GM18507 (cell line): ENCODE results near the gene RIMKLB.
"Not testable (repeated sequence)": the region's sequence is repeated elsewhere in the genome, so short reads cannot be mapped to it uniquely, and the experiment has no call there.

Experiments used
- DNase-seq: peaks from one replicate; pipeline ENCODE4 v3.0.0; 2011; ENCODE audit warnings: low read depth; ENCODE audit not compliant: insufficient read length; ENCODE audit errors: extremely low spot score
- FAIRE-seq: peaks from 2 replicates; lab custom pipeline; 2011; peaks lifted over from hg19 to GRCh38; lab: Jason Lieb, UNC

Gene RIMKLB

DNA sequence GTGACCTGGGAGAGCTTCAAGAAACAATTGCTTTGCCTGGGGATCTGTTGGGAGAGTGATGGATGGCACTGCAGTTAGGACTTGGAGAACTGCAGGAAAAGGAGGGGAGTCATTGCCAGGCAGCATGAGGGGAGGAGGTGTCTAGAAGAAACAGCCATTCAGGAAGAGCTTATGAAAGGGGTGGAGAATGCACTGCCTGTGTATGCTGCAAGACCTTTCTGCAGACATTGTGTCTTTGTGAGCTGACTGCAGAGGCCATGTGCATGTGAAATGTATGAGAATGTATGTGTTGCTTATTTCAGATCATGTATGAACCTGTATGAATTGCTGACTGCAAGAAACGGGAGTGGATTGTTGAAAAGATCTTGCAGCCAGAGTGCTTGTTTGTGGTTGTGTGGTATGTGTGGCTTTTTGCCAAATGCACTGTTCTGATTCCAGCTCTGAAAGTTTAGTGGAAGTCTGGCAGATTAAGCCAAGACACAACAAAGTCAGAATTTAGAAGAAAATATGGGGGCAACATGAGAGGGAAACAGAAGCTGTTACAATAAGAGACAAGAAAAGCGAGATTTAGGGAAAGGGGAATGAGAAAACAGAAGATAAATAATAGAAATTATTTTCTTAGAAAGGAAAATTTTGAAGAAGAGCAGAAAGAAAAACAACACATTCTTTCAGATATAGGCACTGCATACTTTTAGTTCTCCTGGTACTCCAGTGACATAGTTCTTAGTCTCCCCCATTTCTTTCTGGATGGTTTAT, 9.8 kb upstream of the RIMKLB start:
- no peak for FAIRE-seq
- DNase-seq: no peak

DNA sequence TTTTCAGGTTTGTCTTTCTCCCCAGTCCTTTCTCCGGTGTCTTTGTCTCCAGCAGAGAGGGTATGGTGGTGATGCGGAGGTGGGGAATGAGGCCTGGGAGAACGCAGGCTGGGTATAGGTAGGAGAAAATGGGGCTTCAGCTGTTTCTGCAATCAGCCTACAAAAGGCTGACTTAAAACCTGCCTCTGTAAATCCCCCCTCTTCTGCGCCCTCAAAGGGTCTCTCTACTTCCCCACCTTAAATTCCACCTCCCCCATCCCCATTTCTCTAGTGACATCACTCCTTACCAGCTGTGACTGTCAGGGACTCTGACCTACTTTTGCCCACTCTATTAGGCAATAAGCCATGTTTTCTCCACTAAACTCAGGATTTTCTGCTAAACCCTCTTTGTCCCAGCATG, 8.1 kb upstream of the RIMKLB start:
- FAIRE-seq: no peak
- no peak for DNase-seq

DNA sequence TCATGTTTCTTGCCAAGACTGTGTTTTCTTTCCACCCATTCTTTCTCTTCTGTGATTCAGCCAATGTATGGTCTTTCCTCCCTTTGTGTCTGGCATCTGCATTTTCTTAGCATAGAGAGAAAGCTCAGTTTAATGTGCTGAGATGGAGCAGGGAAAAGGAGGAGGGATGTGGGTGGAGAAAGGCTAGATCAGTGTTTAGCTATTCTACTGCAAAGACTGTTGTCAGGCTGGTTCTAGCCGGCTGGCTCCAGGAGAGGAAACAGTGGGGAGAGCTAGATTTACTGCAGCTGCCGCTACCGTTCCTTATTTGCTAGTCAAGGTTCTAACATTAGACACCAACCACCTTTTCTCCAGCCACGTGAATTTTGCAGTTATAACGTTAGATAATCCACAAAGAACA, 5.2 kb upstream of the RIMKLB start:
- no peak for DNase-seq
- FAIRE-seq: no peak

DNA sequence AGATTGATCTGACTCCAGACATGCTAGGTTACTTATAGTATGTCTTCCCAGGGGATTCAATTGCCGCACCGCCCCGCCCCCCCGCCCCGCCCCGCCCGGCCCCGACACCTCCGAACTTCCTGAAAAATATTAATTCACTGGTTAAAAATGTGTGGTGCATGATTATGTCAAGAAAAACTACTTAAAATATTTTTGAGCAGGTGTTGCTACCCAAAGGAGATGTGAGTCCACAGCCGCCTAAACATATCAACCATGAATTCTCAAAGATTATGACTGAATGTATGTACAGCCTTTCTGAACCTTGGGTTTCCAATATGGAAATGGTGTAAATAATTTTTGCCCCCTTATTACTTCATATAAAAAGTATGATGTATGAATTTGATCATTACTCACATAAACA, 2.7 kb upstream of the RIMKLB start:
- no peak for FAIRE-seq
- DNase-seq: no peak

DNA sequence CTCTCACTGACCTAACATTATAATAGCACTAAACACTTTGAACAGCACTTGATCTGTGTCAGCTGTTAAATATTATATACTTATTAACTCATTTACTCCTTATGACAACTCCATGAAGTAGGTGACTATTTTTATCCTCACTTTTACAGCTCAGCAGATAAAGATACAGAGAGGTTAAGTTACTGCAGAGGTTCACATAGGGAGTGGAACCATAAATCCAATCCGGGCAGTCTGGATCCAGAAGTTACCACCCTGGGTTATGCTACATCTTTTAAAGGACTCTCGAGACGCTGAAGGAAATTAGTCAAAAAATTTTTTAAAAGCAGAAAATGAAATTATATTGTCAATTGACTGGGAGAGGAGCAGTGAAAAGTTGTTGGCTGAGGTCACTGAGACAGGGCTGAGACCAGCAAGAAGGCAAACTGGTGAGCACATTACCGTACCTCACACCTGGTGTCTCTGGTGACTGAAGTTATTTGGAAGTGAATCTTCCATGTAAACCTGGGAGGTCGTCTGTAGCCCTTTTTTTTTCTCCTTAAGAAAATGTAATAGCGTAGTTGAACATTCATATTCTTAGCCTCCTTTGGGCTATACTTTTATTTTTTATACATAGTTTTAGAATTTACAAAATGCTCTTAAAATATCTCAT, 1.2 kb upstream of the RIMKLB start:
- FAIRE-seq (peak; percentile 54), DNase-seq (no peak)

DNA sequence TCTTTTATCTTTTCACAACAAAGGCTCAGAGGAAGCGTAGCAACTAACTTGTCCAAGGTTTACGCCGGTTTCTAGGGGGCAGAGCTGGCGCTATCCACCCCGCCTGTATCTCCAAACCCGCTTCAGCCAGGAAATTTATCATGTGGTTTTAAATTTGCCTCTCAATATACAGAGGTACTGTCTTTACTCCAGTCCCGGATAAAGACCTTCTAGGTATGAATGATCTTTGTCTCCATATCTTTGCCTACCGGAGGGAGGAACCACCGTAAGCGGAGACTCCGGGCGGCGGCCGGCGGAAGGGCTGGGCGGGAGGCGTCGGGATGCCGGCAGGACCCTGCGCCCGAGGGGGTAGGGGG, 693 bp upstream of the RIMKLB start:
- no peak for DNase-seq
- FAIRE-seq: no peak

DNA sequence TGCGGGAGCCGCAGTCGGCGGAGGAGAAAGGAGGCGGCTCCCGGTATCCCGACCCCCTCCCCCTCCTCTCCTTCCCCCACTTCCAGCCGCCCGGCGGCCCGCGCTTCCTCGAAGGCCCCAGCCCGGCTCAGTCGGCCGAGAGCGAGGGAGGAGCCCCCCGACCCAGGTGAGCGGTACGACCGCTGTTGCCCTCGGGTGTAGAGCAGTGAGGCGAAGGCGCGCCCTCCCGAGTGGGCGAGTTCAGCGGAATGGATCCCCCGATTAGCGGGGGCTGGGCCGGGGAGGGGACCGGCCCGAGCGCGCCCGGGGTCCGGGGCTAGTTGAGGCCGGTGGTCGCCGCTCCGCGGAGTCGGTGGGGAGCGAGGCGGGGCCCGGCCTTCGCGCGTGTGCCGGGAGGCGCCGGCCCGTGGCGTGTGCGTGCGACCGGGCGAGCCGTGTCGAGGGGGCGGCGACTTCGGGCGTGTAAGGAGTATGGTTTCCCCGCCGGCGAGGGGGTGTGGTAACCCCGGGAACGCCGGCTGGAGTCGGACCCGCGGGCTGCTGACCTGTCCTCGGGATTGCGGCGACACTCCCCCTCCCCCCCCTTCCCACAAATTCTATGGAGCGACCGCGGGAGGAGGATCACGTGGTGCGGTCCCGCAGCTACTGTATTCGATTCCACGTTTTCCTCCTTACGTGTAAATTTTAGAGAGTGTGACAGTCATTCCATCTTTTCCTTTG, 501 bp downstream of the RIMKLB start:
- DNase-seq (no peak), FAIRE-seq (no peak)

DNA sequence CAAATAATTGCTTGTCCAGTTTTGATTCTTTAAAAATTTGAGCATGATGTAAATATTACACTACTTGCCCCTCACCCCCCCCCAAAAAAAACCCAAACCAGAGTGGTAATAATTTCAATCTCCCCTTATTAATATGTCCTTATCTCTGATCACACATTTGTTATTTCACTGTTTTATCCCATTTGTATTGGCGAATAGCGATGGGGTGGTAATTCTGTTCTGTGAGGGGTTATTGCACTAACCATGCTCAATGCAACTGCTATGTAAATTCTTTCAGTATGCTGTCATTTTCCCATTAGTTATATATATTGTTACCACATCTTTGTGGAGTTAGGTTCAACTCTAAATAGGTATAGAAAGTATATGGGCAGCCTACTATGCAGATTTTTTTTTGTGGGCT, 1.1 kb downstream of the RIMKLB start:
- FAIRE-seq: no peak
- no peak for DNase-seq

DNA sequence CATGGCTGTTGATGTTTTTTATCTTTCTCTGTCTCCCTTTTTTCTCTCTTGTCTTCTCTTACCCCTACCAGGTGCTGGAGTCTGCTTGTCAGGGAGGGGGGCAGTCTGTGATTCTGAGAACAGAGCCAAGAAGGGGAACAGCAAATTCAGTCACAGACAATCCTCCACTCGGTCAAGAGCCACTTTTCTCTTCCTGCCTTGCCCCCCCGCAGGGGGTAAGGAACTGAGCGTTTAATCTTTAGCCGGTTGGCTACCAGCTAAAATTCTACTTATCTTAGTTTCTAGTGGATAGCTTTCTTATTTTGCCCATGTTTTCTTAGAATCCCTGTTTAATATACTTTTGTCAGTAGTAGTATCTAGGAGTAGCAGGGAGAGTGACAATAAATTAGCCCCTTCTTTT, 1.9 kb downstream of the RIMKLB start:
- DNase-seq: no peak
- FAIRE-seq: no peak

DNA sequence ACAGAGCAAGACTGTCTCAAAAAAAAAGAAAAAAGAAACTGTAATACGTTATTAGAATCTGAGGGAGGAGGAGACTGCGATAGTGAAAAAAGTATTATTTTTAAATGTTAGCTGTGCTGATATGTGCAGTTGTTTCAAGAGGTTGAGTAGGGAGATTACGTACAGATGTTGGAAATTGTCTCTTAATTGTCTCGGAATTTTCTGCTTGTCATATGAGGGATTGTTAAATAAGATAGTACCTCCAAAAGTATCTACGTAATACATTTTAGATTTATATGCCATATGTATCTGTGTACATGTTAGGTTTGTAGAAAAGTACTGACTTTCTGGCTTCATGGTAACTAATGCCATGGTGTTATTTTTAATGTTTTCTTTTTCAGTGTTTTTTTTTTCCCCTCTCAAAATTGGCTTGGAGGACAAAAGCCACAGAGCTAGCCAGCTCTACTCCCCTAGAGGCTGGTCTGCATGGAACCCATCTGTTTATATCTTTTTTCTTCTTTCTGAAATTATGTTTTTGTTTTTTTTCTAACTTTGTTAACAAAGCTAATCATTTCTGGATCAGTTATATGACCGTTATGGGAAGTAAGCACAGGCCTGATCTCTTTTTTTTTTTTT, 3.4 kb downstream of the RIMKLB start:
- no peak for FAIRE-seq

DNA sequence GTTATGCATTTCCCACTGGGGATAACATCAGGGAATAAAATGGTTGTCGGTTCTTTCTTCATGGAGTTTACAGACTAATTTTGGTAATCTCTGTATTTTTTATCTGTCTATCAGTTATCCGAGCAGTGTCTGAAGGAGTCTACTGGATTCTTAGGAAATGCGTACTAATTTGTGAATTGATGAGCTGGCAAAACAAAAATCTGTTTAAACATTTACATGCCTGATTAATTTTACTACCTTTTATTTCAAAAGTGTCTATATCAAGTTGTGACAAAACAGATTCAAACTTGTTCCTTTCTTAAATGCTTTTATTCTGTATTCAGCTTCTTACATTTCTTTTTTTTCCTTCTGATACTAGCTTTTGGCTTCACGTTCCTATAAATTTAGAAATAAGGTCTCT, 4.4 kb downstream of the RIMKLB start:
- DNase-seq: no peak
- no peak for FAIRE-seq

More for the DNA sequence above, 3.4 kb downstream of the RIMKLB start:
- no peak for DNase-seq

DNA sequence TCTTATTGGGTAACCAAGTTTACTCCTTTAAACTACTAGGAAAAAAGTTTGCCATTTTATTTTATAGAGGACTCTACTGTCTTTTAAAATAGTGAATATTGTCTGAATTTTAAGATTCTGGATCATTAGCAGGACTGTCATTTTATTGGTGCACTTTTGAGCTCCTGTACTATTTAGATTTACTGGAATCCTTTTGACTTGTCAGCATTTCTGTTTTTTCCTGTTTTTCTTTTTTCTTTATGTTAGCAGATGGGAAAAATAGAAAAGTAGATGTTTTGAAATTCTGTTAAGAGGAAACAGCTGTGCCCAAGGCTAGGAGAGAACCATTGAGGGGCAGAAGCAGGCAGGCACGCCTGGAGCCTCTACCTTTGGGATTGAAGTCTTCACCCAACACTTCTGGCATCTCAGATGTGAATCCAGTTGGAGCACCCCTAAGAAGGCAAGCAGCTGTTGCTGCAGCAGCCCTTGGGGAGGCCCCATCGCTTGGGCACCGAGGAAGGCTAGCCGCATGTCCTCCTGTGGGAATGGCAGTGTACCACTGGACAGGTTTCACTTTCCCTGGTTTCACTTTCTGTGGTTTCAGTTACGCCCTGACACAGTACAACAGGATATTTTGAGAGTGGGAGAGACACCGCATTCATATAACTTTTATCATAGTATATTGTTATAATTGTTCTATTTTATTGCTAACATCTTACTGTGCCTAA, 11.5 kb downstream of the RIMKLB start:
- FAIRE-seq (no peak), DNase-seq (no peak)

DNA sequence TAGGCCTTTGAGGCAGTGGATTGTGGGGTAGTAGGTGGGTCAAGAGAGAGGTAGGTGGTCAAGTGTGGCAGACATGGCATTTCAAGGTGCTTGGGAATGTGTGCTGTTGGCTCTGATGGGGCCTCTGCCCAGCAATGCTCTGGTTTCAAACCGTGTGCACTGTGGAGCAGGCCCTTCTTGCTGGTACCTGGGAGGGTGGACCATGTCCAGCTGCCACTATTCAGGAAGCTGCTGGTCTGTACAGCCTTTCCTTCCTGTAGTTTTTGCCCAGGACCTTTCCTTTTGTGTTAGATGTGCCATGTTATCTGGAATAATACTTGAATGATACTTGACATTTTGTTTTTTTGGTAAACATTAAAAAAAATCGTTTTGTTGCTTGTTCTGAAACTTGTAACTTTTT, 14.8 kb downstream of the RIMKLB start:
- FAIRE-seq: no peak
- no peak for DNase-seq

DNA sequence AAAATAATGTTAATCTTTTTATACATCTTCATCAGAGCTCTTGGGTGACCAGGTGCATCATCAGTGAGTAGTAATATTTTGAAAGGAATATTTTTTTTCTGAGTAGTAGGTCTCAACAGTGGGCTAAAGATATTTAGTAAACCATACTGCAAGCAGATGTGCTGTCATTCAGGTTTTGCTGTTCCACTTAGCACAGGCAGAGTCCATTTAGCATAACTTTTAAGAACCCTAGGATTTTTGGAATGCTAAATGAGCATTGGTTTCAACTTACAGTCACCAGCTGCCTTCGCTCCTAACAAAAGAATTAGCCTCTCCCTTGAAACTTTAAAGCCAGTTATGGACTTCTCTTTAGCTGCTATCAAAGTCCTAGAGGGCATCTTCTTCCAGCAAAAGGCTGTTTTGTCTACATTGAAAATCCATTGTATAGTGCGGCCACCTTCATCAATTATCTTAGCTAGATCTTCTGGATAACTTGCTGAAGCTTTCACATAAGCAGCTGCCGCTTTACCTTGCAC, 24.6 kb downstream of the RIMKLB start:
- FAIRE-seq: no peak

DNA sequence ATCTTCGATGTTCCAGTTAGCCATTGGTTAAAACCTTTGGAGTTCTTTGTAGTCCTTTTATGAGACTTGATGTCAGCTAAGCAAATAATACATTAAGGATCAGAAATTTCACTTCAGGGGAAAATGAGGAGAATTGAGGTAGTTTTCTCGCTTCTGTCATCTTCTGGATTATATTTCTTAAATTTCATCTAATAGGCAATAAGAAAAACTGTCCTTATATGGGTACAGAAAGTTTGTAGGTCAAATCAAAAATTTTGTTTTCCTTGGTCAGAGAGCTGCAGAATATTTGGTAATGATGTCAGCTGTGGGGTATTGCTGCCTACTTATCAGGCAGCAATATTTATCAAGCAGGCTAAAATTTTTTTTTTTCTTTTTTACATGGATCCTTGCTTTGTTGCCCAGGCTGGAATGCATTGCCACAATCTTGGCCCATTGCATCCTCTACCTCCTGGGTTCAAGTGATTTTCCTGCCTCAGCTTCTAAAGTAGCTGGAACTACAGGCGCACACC, 37.1 kb downstream of the RIMKLB start:
- no peak for FAIRE-seq
- no peak for DNase-seq

More for the DNA sequence above, 24.6 kb downstream of the RIMKLB start:
- DNase-seq: no peak

DNA sequence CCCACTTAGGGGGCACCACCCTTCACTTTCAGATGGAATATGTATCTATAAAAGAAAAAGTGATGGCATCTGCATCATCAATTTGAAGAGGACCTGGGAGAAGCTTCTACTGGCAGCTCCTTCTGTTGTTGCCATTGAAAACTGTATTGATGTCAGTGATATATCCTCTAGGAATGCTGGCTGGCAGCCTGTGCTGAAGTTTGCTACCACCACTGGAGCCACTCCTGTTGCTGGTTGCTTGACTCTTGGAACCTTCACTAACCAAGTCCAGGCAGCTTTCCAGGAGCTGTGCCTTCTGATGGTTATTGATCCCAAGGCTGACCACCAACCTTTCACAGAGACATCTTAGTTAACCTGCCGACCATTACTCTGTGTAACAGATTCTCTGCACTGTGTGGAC, 44.7 kb downstream of the RIMKLB start:
- DNase-seq (no peak), FAIRE-seq (no peak)

DNA sequence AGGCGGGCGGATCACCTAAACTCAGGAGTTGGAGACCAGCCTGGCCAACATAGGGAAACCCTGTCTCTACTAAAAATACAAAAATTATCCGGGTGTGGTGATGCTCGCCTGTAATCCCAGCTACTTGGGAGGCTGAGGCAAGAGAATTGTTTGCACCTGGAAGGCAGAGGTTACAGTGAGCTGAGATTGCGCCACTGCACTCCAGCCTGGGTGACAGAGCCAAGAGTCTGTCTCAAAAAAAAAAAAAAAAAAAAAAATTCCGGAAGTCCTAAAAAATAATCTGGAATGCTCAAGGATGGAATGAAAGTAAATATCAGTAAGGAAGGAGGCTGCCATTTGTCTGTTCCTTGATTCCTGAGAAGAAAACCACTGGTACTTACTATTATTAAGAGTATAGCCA, 45.3 kb downstream of the RIMKLB start:
- not testable (repeated sequence) for FAIRE-seq

DNA sequence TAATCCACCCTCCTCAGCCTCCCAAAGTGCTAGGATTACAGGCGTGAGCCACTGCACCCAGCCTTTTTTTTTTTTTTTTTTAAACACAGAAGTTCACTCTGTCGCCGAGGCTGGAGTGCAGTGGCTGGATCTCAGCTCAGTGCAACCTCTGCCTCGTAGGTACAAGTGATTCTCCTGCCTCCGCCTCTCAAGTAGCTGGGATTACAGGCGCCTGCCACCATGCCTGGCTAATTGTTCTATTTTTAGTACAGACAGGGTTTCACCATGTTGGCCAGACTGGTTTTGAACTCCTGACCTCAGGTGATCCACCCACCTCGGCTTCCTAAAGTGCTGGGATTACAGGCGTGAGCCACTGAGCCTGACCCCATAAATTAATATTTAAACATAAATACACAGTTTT, 47.8 kb downstream of the RIMKLB start:
- not testable (repeated sequence) for FAIRE-seq, DNase-seq

More for the DNA sequence above, 45.3 kb downstream of the RIMKLB start:
- DNase-seq: not testable (repeated sequence)

DNA sequence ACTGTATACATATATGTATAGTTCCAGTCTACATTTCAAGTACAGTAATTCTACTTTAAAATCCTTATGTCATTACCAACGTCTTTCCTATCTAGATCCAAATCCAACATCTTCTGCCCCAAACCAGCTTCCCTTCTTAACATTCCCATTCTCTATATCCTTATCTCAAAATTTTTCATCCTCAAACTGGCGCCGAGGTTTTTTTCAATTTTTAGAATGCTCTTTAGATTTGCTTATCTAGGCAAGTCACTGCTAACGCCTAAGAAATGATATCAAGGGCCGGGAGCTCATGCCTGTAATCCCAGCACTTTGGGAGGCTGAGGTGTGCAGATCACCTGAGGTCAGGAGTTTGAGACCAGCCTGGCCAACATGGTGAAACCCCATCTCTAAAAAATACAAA, 48.3 kb downstream of the RIMKLB start:
- FAIRE-seq: no peak
- DNase-seq: no peak
